GM12874 (cell line): Measurements from ENCODE around the gene XRCC5.

Source experiments
- CTCF ChIP-seq: IDR thresholded peaks from 2 replicates; pipeline ENCODE4 v1.5.1; 2011; ENCODE audit warnings: low read depth, mild to moderate bottlenecking, control low read depth, low read length, moderate library complexity; ENCODE audit not compliant: insufficient read depth

The XRCC5 gene

GRCh38 chr2:216216951-216217903 is 108.1 kb downstream of the XRCC5 start:
- no peak for TF ChIP-seq CTCF

- TF ChIP-seq CTCF = no peak
These were observed 108.7 kb downstream of the XRCC5 start for GRCh38 chr2:216217904-216218260.

- TF ChIP-seq CTCF = no peak
These were observed 110.7 kb downstream of the XRCC5 start for GRCh38 chr2:216219861-216220260.

- no peak for TF ChIP-seq CTCF
These were observed 111.8 kb downstream of the XRCC5 start for GRCh38 chr2:216220976-216221375.

GRCh38 chr2:216221811-216222210 is 112.7 kb downstream of the XRCC5 start:
- TF ChIP-seq CTCF = no peak

- TF ChIP-seq CTCF = peak; percentile 52
These were observed 113.7 kb downstream of the XRCC5 start for GRCh38 chr2:216222650-216223352.

GRCh38 chr2:216224388-216224787 is 115.2 kb downstream of the XRCC5 start:
- no peak for TF ChIP-seq CTCF
